Thyroid gland (tissue), 4 donors: ENCODE measurements around the gene GPC5. TPM values are rescaled to one million over a fixed set of nuclear protein-coding genes. Genes with fewer than 3 reads are reported as not detected.

Experiments used
- DNase-seq, 2 donors: peaks; one replicate each; pipeline ENCODE4 v3.0.0-alpha.2; 2019
- H3K27ac ChIP-seq, 3 donors: fragments of 200-600 bp; sonication (generic); 1 replicate in 2 of 3; 2 replicates in 1 of 3; pipeline ENCODE4 v1.5.1; 2016 to 2019; ENCODE audit warnings: mild to moderate bottlenecking in 1 of 3, moderate library complexity in 1 of 3
- H3K27me3 ChIP-seq: fragments of 200-600 bp; sonication (generic); one replicate; pipeline ENCODE4 v1.5.1; 2019
- H3K36me3 ChIP-seq, 2 donors: fragments of 200-600 bp; sonication (generic); one replicate each; pipeline ENCODE4 v1.5.1; 2016 to 2019
- H3K4me1 ChIP-seq, 2 donors: fragments of 200-600 bp; sonication (generic); one replicate each; pipeline ENCODE4 v1.5.1; 2017 to 2019
- H3K4me3 ChIP-seq, 3 donors: fragments of 200-600 bp; sonication (generic); replicated peaks in 1 of 3; 1 replicate in 2 of 3; 2 replicates in 1 of 3; pipeline ENCODE4 v1.5.1; 2016; ENCODE audit warnings: mild to moderate bottlenecking in 1 of 3
- H3K9me3 ChIP-seq: fragments of 200-600 bp; sonication (generic); one replicate; pipeline ENCODE4 v1.5.1; 2017
- POLR2A ChIP-seq, 2 donors: fragments of 450-650 bp; IDR thresholded peaks; one replicate each; pipeline ENCODE4 v1.6.1; 2017; ENCODE audit warnings: antibody characterized with exemption in 2 of 2, mild to moderate bottlenecking in 2 of 2, moderate library complexity in 1 of 2
- WGBS, 2 donors: methylation state at CpG; one replicate each; pipeline ENCODE4 v1.1.5; 2017; 5-methylcytosine and 5-hydroxymethylcytosine counted together
- intact Hi-C: fragments of 100-400 bp; cut with DNase I; formaldehyde crosslinking; loops from one replicate; pipeline ENCODE4 v1.15.1; 2023
- total RNA-seq, 4 donors: library from RNA; depleted of rRNA; stranded (reverse); fragments of >200 nt; gene quantifications; one replicate each; pipeline ENCODE4 v1.2.3, GENCODE V29; 2016
- TF ChIP-seq, protein P1 (sequence below), 6 experiments: fragments of 200-600 bp in 3 of 6; fragments of 450-650 bp in 3 of 6; sonication (generic) in 3 of 6; IDR thresholded peaks; one replicate each; pipeline ENCODE4 v1.5.1; 2016 to 2019; ENCODE audit warnings: antibody characterized with exemption in 6 of 6, mild to moderate bottlenecking in 2 of 6, inconsistent platforms in 1 of 6, moderate library complexity in 1 of 6

The GPC5 gene
- 1 to 10 TPM in 3 of 4 donors, under 1 TPM in 1; 0.67 to 2.3 (median 1.3) TPM for total RNA-seq

DNA sequence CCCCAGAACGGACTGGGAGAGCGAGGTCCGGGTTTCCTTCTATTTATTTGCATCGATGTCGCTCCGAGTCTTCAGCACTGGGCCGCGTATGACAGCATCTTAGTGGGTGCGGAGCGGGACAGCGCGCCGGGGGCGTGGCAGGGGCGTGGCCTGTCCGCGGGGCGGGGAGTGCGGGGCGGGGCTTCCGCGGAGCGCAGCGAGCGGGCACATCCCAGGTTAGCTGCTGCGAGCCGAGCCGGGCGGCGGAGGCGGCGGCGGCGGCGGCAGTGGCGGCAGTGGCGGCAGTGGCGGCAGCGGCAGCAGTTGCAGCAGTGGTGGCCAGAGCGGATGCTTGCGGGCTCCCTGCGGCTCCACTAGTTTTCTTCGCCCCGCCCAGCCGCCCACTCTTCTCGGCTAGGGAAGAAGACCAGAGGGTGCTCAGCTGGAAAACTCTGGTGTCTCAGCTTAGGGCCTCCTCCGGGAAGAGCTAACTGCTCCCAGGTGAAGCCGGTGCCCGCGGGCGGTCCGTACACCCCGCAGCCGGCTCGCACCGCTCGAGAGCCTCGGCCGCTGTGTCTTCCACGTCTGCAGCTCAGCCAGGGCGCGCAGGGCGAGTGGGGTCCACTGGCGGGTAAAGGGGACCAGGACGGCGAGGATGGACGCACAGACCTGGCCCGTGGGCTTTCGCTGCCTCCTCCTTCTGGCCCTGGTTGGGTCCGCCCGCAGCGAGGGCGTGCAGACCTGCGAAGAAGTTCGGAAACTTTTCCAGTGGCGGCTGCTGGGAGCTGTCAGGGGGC, at the start of gene GPC5:
TSS of gene GPC5 (plus strand) at position 209 of the 776 bp plus-strand sequence.
- no peaks in the 10 kb centered on the region for H3K36me3 ChIP-seq
- peaks cover 6 to 12% of the 10 kb centered on the region in 2 donors for H3K4me1 ChIP-seq
- no peaks in the 10 kb centered on the region for H3K27me3 ChIP-seq
- H3K4me3 ChIP-seq: peak within 1 kb of the TSS in 2 of 3 donors; percentile 5 to 29
- peak; percentile 57 for DNase-seq
- intact Hi-C loops: no loop called here
- no peak within 1 kb of the TSS for H3K27ac ChIP-seq
- WGBS, 2 donors: 5 to 10% methylated on average over 27 to 40 of the region's 76 CpGs
- no peaks in the 10 kb centered on the region for H3K9me3 ChIP-seq
- TF ChIP-seq, protein P1, sequence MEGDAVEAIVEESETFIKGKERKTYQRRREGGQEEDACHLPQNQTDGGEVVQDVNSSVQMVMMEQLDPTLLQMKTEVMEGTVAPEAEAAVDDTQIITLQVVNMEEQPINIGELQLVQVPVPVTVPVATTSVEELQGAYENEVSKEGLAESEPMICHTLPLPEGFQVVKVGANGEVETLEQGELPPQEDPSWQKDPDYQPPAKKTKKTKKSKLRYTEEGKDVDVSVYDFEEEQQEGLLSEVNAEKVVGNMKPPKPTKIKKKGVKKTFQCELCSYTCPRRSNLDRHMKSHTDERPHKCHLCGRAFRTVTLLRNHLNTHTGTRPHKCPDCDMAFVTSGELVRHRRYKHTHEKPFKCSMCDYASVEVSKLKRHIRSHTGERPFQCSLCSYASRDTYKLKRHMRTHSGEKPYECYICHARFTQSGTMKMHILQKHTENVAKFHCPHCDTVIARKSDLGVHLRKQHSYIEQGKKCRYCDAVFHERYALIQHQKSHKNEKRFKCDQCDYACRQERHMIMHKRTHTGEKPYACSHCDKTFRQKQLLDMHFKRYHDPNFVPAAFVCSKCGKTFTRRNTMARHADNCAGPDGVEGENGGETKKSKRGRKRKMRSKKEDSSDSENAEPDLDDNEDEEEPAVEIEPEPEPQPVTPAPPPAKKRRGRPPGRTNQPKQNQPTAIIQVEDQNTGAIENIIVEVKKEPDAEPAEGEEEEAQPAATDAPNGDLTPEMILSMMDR (IDR thresholded peaks at IDR 0.05): no peak
- peak in 1 of 2 donors; percentile 47 for TF ChIP-seq POLR2A (IDR thresholded peaks at IDR 0.05)

DNA sequence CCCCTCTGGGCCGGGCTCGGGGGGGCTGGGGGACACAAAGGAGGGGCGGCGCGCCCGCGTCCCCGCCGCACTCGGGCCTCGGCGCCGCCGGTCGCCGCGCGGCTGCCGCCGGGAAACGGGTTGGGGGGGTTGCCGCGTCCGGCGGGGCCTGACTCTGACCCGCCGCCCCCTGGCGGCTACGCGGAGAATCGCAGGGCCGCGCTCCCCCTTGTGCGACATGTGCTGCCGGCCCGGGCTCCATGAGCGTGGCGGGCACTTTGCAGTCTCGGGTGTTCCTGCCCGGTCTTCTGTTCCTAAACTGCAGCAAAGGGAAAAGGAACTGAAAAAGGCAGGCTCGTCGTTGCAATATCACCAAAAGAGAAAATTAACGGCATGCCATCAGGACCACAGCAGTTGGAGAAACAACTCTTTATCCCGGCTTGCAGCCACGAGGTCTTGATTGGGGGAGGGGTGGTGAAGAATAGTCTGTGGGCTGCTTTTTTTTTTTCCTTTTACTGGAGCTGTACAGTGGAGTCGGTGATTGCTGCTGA, 49.5 kb upstream of the GPC5 start:
- TF ChIP-seq, protein P1 (IDR thresholded peaks at IDR 0.05): peak; percentile 71 to 99 (median 95)
- peak in 1 of 2 donors; percentile 69 for TF ChIP-seq POLR2A (IDR thresholded peaks at IDR 0.05)
- WGBS, 2 donors: 0 to 1% methylated on average over 16 to 21 of the region's 46 CpGs
- Histone ChIP-seq H3K27ac (peak overlapping the region; percentile 82 to 90 (median 90)), H3K9me3 (no peaks in the 10 kb centered on the region), H3K4me1 (peaks cover 34 to 36% of the 10 kb centered on the region in 2 donors), H3K27me3 (no peaks in the 10 kb centered on the region), H3K4me3 (peak overlapping the region in 2 of 3 donors; percentile 74 to 82), H3K36me3 (peaks cover 5% of the 10 kb centered on the region in 2 donors)
- peak; percentile 94 to 95 for DNase-seq
- intact Hi-C loops: no loop called here

DNA sequence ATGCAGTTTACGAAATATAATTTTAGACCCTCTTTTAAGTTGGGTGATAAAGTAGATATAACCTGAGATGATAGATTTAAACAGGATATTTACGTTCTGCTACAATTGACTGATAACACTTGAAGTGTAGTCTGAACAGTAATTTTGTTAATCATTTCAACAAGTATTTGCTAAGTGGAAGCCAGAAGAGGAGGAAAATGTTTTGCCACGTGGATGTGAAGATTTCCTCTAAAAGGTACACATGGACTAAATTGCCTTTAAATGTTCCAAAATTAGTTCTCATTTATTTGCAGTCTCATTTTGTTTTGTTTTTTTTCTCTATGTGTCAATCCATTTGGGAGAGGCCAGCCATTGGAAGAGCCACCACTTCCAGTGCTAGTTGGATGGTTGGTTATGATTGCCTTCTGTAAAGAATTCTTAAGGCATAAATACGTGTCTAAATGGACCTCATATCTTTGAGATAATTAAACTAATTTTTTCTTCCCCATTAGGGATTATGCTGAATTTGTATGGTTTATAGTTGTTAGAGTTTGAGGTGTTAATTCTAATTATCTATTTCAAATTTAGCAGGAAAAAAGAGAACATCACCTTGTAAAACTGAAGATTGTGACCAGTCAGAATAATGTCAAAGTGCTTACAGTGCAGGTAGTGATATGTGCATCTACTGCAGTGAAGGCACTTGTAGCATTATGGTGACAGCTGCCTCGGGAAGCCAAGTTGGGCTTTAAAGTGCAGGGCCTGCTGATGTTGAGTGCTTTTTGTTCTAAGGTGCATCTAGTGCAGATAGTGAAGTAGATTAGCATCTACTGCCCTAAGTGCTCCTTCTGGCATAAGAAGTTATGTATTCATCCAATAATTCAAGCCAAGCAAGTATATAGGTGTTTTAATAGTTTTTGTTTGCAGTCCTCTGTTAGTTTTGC, 48.2 kb upstream of the GPC5 start:
- TF ChIP-seq POLR2A (IDR thresholded peaks at IDR 0.05): no peak
- TF ChIP-seq, protein P1 (IDR thresholded peaks at IDR 0.05): no peak
- Histone ChIP-seq H3K4me3 (no peak overlapping the region), H3K4me1 (peaks cover 41 to 43% of the 10 kb centered on the region in 2 donors), H3K9me3 (no peaks in the 10 kb centered on the region), H3K27ac (no peak overlapping the region), H3K27me3 (no peaks in the 10 kb centered on the region), H3K36me3 (peaks cover 8 to 18% of the 10 kb centered on the region in 2 donors)
- intact Hi-C loops: no loop called here
- WGBS, 2 donors: 69 to 73% methylated on average over 5 of the region's 5 CpGs
- DNase-seq: no peak

DNA sequence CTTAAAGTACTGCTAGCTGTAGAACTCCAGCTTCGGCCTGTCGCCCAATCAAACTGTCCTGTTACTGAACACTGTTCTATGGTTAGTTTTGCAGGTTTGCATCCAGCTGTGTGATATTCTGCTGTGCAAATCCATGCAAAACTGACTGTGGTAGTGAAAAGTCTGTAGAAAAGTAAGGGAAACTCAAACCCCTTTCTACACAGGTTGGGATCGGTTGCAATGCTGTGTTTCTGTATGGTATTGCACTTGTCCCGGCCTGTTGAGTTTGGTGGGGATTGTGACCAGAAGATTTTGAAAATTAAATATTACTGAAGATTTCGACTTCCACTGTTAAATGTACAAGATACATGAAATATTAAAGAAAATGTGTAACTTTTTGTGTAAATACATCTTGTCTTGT, 47.3 kb upstream of the GPC5 start:
- DNase-seq: no peak
- 96 to 98% methylated on average over 5 of the region's 5 CpGs for WGBS, 2 donors
- no peak overlapping the region for H3K27ac ChIP-seq
- peaks cover 13 to 19% of the 10 kb centered on the region in 2 donors for H3K36me3 ChIP-seq
- intact Hi-C loops: no loop called here
- peaks cover 41 to 43% of the 10 kb centered on the region in 2 donors for H3K4me1 ChIP-seq
- H3K27me3 ChIP-seq: no peaks in the 10 kb centered on the region
- no peaks in the 10 kb centered on the region for H3K9me3 ChIP-seq
- H3K4me3 ChIP-seq: no peak overlapping the region
- no peak for TF ChIP-seq POLR2A (IDR thresholded peaks at IDR 0.05)
- TF ChIP-seq, protein P1 (IDR thresholded peaks at IDR 0.05): no peak
